ENCODE results near the gene SYP. TPM values are rescaled to one million over a fixed set of nuclear protein-coding genes. Genes with fewer than 3 reads are reported as not detected.

SYP gene
- total and polyA plus RNA-seq, 2 donors (not counting 1 experiment from before 2014, with no cell fraction given) = 1.2 to 1.6 TPM

DNA sequence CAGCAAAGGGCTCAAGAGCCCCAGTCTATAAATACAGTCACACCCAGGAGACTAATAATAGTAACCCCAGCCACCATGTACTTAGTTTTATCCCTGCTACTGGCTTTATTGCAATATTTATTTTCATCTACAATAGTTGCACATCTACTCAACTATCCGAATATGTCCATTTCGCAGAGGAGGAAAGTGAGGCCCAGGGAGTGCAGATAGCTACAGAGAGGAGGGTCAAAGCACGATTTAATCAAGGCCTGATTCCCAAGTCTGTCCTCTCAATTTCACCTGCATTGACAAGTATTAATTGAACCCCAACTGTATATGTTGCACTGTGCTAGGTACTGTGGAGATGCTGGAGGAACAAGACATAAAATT, 32.3 kb downstream of the SYP start:
- H3K4me1 ChIP-seq (ENCODE audit: control insufficient read depth in 2 of 2, insufficient read depth in 2 of 2, low read length in 2 of 2) = peaks cover 9 to 51% of the 10 kb centered on the region in 2 donors
- no peak for TF ChIP-seq EZH2 (IDR thresholded peaks at IDR 0.05; ENCODE audit: borderline replicate concordance, insufficient read depth, low read depth, low read length, poor library complexity, severe bottlenecking)
- TF ChIP-seq, protein P1, sequence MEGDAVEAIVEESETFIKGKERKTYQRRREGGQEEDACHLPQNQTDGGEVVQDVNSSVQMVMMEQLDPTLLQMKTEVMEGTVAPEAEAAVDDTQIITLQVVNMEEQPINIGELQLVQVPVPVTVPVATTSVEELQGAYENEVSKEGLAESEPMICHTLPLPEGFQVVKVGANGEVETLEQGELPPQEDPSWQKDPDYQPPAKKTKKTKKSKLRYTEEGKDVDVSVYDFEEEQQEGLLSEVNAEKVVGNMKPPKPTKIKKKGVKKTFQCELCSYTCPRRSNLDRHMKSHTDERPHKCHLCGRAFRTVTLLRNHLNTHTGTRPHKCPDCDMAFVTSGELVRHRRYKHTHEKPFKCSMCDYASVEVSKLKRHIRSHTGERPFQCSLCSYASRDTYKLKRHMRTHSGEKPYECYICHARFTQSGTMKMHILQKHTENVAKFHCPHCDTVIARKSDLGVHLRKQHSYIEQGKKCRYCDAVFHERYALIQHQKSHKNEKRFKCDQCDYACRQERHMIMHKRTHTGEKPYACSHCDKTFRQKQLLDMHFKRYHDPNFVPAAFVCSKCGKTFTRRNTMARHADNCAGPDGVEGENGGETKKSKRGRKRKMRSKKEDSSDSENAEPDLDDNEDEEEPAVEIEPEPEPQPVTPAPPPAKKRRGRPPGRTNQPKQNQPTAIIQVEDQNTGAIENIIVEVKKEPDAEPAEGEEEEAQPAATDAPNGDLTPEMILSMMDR (IDR thresholded peaks at IDR 0.05) = no peak
- no peak for DNase-seq
- peak overlapping the region; percentile 87 for H3K4me2 ChIP-seq (replicated peaks; ENCODE audit: low read depth, low read length, poor library complexity, severe bottlenecking)
- POLR2A ChIA-PET = interaction anchor here (0.8 to 2.6 kb wide), 4 partner anchors 10 to 88 kb away, joined by 3 to 12 read pairs (median 4); partner anchors contain the start of gene WDR45
- Mint-ChIP-seq H3K27ac (peak overlapping the region; percentile 92), H3K27me3 (no peaks in the 10 kb centered on the region), H3K4me3 (peak overlapping the region; percentile 89), H3K4me1 (peaks cover 34% of the 10 kb centered on the region), H3K9me3 (ENCODE audit: insufficient read depth) (no peaks in the 10 kb centered on the region)
- H2AFZ ChIP-seq (ENCODE audit: insufficient read depth, low read depth, low read length, poor library complexity, severe bottlenecking) = no peak overlapping the region
- CTCF ChIA-PET = interaction anchor here (0.7 to 2.2 kb wide), 8 partner anchors 9 to 63 kb away, joined by 3 to 13 read pairs (median 6); no protein-coding TSS in a partner anchor
- no peaks in the 10 kb centered on the region for H3K36me3 ChIP-seq (replicated peaks in 1 of 2; ENCODE audit: control extremely low read depth in 1 of 2, control insufficient read depth in 1 of 2, extremely low read depth in 1 of 2, insufficient read depth in 2 of 2, low read length in 1 of 2)
- no peak for ATAC-seq (ENCODE audit: low read depth)
- no peaks in the 10 kb centered on the region for H3K9me3 ChIP-seq (ENCODE audit: control extremely low read depth in 1 of 3, control insufficient read depth in 2 of 3, insufficient read depth in 1 of 3, low read length in 2 of 3)
- H3K27me3 ChIP-seq (replicated peaks in 1 of 4; ENCODE audit: control extremely low read depth in 1 of 4, control insufficient read depth in 3 of 4, insufficient read depth in 4 of 4, low read length in 3 of 4) = no peaks in the 10 kb centered on the region
- H3K27ac ChIP-seq (ENCODE audit: low read length in 2 of 2) = peak overlapping the region; percentile 71 to 75
- intact Hi-C loops (cut with micrococcal nuclease) = loop anchor here (1.0 to 5.0 kb wide), 3 partner anchors 17 to 231 kb away; partner anchors contain the start of gene GPKOW
- H4K20me1 ChIP-seq (ENCODE audit: control insufficient read depth, insufficient read depth, low read length, poor library complexity, severe bottlenecking) = no peaks in the 10 kb centered on the region
- WGBS (ENCODE audit: insufficient coverage) = no CpG with 5 or more reads among the region's 3 CpGs
- H3K4me3 ChIP-seq (ENCODE audit: control extremely low read depth in 1 of 5, extremely low read depth in 1 of 5, insufficient read depth in 1 of 5, low read depth in 2 of 5, low read length in 4 of 5) = peak overlapping the region in 4 of 5 experiments; percentile 43 to 65 (median 50)
- no peaks in the 10 kb centered on the region for H3K79me2 ChIP-seq (ENCODE audit: control insufficient read depth, insufficient read depth, low read length)
- H3K9ac ChIP-seq (ENCODE audit: low read length) = peak overlapping the region; percentile 65

Measured in B cell (primary cell).